PC-9 (cell line): ENCODE data around the gene MAN1A1.

Source experiments
- EZH2 ChIP-seq: fragments of 200-600 bp; sonication (generic); IDR thresholded peaks from 2 replicates; pipeline ENCODE4 v1.8.0; 2017; ENCODE audit warnings: antibody characterized with exemption, low read depth
- TF ChIP-seq, protein P1 (sequence below): fragments of 200-600 bp; sonication (generic); conservative IDR thresholded peaks from 2 replicates; pipeline ENCODE4 v1.6.1; 2017; ENCODE audit warnings: mixed run types, antibody characterized with exemption, mild to moderate bottlenecking, moderate library complexity

- TF ChIP-seq, protein P1, sequence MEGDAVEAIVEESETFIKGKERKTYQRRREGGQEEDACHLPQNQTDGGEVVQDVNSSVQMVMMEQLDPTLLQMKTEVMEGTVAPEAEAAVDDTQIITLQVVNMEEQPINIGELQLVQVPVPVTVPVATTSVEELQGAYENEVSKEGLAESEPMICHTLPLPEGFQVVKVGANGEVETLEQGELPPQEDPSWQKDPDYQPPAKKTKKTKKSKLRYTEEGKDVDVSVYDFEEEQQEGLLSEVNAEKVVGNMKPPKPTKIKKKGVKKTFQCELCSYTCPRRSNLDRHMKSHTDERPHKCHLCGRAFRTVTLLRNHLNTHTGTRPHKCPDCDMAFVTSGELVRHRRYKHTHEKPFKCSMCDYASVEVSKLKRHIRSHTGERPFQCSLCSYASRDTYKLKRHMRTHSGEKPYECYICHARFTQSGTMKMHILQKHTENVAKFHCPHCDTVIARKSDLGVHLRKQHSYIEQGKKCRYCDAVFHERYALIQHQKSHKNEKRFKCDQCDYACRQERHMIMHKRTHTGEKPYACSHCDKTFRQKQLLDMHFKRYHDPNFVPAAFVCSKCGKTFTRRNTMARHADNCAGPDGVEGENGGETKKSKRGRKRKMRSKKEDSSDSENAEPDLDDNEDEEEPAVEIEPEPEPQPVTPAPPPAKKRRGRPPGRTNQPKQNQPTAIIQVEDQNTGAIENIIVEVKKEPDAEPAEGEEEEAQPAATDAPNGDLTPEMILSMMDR: no peak
- no peak for TF ChIP-seq EZH2
These were observed 59.9 kb downstream of the MAN1A1 start for GRCh38 chr6:119289651-119290050.
